GM21619 (cell line): ENCODE results near the gene OR10A3.

ENCODE experiments used
- ATAC-seq: cut with Tn5 transposase; IDR thresholded peaks from one replicate; pipeline ENCODE4 v1.9.1; 2021; ENCODE audit not compliant: unreplicated experiment

Gene OR10A3

DNA sequence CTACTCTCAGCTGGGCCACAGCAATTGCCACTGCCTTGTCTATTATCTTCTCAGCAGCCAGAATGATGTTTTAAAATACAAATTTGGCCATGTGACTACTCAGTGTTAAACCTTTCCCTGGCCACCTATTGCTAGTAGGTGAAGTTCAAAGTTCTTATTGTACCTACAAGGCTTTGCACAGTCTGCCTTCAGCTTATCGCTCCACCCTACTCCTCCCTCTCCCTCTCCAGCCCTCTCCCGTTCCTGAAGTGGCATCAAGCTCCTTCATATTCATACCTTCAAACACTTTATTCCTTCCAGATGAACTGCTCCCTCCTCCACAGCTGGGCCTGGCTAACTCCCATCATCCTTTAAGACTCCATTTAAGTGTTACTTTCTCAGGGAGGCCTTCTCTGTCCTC lies 47.7 kb downstream of the OR10A3 start:
- ATAC-seq: no peak

DNA sequence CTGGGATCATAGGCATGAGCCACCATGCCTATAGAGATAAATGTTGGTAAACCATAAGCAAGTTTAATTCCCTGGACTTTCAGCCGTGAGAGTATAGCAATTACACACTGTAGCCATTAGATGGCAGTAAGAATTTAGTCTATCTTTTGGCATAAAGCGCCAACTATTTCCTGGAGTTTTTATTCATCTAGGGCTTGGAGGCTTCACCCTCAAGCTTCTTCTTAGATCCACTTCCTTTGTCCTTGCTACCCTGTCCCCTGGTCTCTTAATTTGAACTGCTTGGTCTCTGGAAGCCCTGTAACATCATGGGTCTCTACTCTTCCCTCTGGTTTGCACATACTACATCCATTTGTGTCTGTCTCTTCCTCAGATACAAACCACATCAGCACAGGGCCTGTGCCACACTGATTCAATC lies 48.7 kb downstream of the OR10A3 start:
- peak; percentile 66 for ATAC-seq

DNA sequence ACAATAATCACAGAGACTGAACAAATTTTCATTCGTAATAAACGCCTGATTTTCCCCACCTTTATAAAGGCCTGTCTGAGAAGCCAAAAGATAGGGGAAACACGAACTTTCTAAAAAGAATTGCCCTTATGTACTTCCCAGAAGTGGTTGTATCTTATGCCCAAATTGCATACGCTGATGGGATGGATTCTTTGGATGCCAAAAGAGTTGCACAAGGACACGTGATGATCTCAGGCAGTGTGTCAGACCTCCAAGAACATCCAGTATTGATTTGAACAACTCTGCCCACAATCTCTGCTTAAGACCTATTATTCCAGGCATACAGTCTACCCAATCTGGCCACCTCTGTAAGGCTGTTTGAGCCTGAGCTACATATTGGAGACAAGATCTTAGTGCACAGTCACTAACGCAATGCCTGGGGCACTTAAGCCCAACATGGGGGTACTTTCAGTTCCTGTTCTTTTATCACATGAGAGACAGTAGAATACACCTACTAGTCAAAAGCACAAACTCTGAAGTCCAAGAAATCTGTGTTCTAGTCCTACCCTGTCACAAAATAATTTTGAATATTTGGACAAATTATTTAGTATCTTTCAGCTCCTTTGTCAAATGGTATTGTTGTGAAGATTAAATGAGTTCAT lies 49.3 kb downstream of the OR10A3 start:
- ATAC-seq: peak; percentile 37

DNA sequence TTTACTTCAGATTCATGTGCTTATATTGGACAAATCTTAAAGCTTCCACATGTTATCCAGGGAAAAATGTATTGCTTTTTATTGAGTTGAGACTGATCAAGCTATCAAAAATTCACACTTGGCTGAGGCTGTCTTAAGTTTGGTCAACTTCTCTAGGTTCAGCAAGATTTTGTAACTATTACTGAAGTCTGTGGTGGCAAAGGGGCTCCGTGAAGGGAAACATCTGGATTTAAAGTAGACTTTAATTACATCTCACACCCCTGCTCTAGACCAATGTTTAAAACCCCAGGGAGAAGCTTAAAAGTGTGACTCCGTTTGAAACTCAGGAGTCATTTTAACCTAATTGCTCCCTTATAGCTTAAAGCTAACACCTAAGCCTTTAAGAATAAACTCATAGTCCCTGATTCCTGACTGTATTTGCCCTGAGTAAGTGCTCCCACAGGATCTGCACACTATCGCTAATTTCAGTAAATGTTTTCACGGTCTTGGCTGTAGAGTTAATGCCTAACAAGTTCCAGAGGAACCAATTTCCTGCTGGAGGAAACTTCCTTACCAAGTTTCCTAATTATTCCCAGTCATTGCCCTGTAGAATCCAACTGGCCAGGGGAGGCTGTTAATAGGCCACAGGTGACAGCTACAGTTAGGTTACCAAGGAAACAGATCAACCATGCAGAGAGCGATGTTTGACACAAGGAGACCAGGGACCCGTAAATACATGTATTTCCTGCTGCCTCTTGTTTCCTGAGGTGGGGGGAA lies 50.9 kb downstream of the OR10A3 start:
- peak; percentile 45 for ATAC-seq

DNA sequence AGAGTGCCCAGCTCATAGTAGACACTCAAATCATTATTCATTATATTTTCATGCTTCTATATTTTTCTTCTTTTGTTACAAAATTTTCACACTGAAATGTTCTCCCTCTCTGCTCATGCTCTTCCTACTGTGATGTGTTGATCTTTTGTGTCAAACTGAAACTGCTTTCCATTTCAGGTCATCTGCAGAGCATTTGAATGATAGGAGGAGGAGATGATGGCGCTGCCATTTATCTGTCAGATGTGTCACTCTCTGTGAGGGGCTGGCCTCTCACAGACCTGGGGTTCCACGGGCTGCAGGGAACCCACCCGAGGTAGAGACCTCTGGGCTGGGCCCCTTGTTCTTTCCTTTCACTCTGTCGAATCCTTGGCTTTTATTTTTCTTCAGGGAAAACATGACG lies 51.5 kb downstream of the OR10A3 start:
- no peak for ATAC-seq
